ENCODE measurements around the gene ACBD6.

DNA sequence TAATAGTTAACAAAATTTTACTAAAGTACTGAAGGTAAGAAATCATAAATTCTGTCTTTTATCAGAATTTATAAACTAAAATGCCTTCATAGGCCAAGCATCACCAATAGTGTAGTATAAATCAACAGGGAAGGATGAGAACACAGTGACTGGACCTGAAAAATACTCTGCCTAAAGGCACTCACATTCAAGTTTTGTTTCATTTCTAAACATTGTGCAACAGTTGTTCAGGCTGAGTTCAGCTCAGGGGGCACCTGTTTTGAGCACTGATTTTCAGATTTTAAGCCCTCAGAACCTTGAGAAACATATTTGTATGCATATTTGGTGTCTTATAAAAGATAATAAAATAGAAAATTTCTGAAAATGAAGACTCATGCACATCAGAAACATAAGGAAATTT lies 12.4 kb downstream of the ACBD6 start:
- TF ChIP-seq, protein P1, sequence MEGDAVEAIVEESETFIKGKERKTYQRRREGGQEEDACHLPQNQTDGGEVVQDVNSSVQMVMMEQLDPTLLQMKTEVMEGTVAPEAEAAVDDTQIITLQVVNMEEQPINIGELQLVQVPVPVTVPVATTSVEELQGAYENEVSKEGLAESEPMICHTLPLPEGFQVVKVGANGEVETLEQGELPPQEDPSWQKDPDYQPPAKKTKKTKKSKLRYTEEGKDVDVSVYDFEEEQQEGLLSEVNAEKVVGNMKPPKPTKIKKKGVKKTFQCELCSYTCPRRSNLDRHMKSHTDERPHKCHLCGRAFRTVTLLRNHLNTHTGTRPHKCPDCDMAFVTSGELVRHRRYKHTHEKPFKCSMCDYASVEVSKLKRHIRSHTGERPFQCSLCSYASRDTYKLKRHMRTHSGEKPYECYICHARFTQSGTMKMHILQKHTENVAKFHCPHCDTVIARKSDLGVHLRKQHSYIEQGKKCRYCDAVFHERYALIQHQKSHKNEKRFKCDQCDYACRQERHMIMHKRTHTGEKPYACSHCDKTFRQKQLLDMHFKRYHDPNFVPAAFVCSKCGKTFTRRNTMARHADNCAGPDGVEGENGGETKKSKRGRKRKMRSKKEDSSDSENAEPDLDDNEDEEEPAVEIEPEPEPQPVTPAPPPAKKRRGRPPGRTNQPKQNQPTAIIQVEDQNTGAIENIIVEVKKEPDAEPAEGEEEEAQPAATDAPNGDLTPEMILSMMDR (IDR thresholded peaks at IDR 0.05), result no peak
- TF ChIP-seq POLR2AphosphoS5 (IDR thresholded peaks at IDR 0.05; ENCODE audit: low read depth, low read length) (no peak), REST (IDR thresholded peaks at IDR 0.05; ENCODE audit: insufficient read depth in 1 of 2, low read depth in 2 of 2, low read length in 1 of 2) (no peak), TCF7L2 (IDR thresholded peaks at IDR 0.05; ENCODE audit: low read depth, low read length) (no peak)

All from Panc1 (cell line).